CD8-positive, alpha-beta memory T cell (primary cell): ENCODE measurements around the gene EAF1. TPM values are rescaled to one million over a fixed set of nuclear protein-coding genes. Genes with fewer than 3 reads are reported as not detected.

Source experiments
- CTCF ChIA-PET: fragments of 350-600 bp; sonication (Branson Sonifier 250); formaldehyde crosslinking; loops from one replicate; lab custom pipeline; 2021; ENCODE audit warnings: antibody characterized with exemption; lab: Charles Lee
- POLR2A ChIA-PET: fragments of 350-600 bp; sonication (Branson Sonifier 250); formaldehyde crosslinking; loops from one replicate; lab custom pipeline; 2021; ENCODE audit warnings: antibody characterized with exemption; lab: Charles Lee
- DNase-seq, 5 donors: peaks; one replicate each; pipeline versions ENCODE4 v3.0.0 to v3.0.0-alpha.2; 2020 to 2022; ENCODE audit warnings: mixed read lengths in 1 of 5
- H3K27ac ChIP-seq: one replicate; pipeline ENCODE4 v1.7.0; 2013; ENCODE audit warnings: low read depth, mild to moderate bottlenecking, low read length, moderate library complexity
- H3K27me3 ChIP-seq: 2 replicates; pipeline ENCODE4 v1.7.0; 2013; ENCODE audit warnings: low read length, mild to moderate bottlenecking; ENCODE audit not compliant: insufficient read depth, poor library complexity, severe bottlenecking
- H3K36me3 ChIP-seq: 2 replicates; pipeline ENCODE4 v1.7.0; 2013; ENCODE audit warnings: mild to moderate bottlenecking, low read length, moderate library complexity; ENCODE audit not compliant: insufficient read depth
- H3K4me1 ChIP-seq: 2 replicates; pipeline ENCODE4 v1.7.0; 2013; ENCODE audit warnings: mild to moderate bottlenecking, low read length, moderate library complexity; ENCODE audit not compliant: insufficient read depth
- H3K4me3 ChIP-seq: 2 replicates; pipeline ENCODE4 v1.7.0; 2013; ENCODE audit warnings: mild to moderate bottlenecking, low read length
- H3K9me3 ChIP-seq: 2 replicates; pipeline ENCODE4 v1.7.0; 2013; ENCODE audit warnings: mild to moderate bottlenecking, low read length
- H3K27ac Mint-ChIP-seq, 8 donors: one replicate each; pipeline ENCODE4 v1.8.0; 2020 to 2021; ENCODE audit warnings: mixed read lengths in 8 of 8, mild to moderate bottlenecking in 6 of 8, inconsistent platforms in 3 of 8, moderate library complexity in 3 of 8
- H3K27me3 Mint-ChIP-seq, 2 donors: one replicate each; pipeline ENCODE4 v1.8.0; 2020 to 2021; ENCODE audit warnings: mixed read lengths in 2 of 2, mild to moderate bottlenecking in 1 of 2, moderate library complexity in 1 of 2
- H3K36me3 Mint-ChIP-seq, 3 donors: one replicate each; pipeline ENCODE4 v1.8.0; 2020 to 2021; ENCODE audit warnings: mixed read lengths in 3 of 3, inconsistent platforms in 1 of 3, mild to moderate bottlenecking in 1 of 3
- H3K4me1 Mint-ChIP-seq, 3 donors: one replicate each; pipeline ENCODE4 v1.8.0; 2020 to 2021; ENCODE audit warnings: mixed read lengths in 3 of 3, inconsistent platforms in 1 of 3, mild to moderate bottlenecking in 1 of 3
- H3K4me3 Mint-ChIP-seq, 7 donors: one replicate each; pipeline ENCODE4 v1.8.0; 2020 to 2021; ENCODE audit warnings: mixed read lengths in 7 of 7, mild to moderate bottlenecking in 6 of 7, moderate library complexity in 4 of 7, inconsistent platforms in 2 of 7
- H3K9me3 Mint-ChIP-seq, 5 donors: one replicate each; pipeline ENCODE4 v1.8.0; 2020 to 2022; ENCODE audit warnings: mixed read lengths in 5 of 5, mild to moderate bottlenecking in 3 of 5, moderate library complexity in 2 of 5, inconsistent platforms in 1 of 5
- polyA plus RNA-seq: library from polyadenylated mRNA; unstranded; fragments of 300-500 nt; fragmentation: Illumina TruSeq; gene quantifications from one replicate; pipeline ENCODE4 v1.2.3, GENCODE V29; 2021
- total RNA-seq, 2 experiments: library from RNA; stranded (reverse); gene quantifications; one replicate each; pipeline ENCODE4 v1.2.3, GENCODE V29; 2021

EAF1 gene
- total and polyA plus RNA-seq, 3 experiments from 2014 or later, result 21.2 to 26.8 (median 25.8) TPM

DNA sequence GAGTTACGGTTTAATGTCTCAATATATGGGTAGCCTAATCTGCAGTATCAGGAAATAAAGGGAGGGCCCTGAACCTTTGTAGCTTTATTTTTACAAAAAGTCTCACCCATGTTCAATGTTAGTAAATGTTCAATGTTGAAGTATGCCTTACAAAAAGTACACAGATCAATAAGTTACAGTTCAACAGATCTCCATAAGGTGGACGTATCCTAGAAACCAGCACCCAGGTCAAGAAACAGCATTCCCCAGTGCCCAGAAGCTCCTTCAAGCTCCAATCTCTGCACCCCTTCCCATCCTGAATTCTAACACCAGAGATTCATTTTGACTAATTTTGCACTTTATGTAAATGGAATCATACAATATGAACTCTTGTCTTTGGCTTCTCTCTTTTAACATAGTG is 62.8 kb downstream of the EAF1 start:
- CTCF ChIA-PET, result no interaction called here
- H3K4me3 ChIP-seq, result no peak overlapping the region
- H3K27ac Mint-ChIP-seq, result peak overlapping the region in 1 of 8 donors; percentile 52
- POLR2A ChIA-PET, result no interaction called here
- no peaks in the 10 kb centered on the region for H3K9me3 ChIP-seq
- H3K27me3 ChIP-seq, result no peaks in the 10 kb centered on the region
- H3K27ac ChIP-seq, result no peak overlapping the region
- no peaks in the 10 kb centered on the region for H3K27me3 Mint-ChIP-seq
- peaks cover 16 to 35% (median 28%) of the 10 kb centered on the region in 3 donors for H3K4me1 Mint-ChIP-seq
- DNase-seq, result no peak
- no peaks in the 10 kb centered on the region for H3K4me1 ChIP-seq
- H3K36me3 ChIP-seq, result no peaks in the 10 kb centered on the region
- H3K4me3 Mint-ChIP-seq, result no peak overlapping the region
- no peaks in the 10 kb centered on the region for H3K9me3 Mint-ChIP-seq
- H3K36me3 Mint-ChIP-seq, result peaks cover 4 to 11% (median 6%) of the 10 kb centered on the region in 3 donors

DNA sequence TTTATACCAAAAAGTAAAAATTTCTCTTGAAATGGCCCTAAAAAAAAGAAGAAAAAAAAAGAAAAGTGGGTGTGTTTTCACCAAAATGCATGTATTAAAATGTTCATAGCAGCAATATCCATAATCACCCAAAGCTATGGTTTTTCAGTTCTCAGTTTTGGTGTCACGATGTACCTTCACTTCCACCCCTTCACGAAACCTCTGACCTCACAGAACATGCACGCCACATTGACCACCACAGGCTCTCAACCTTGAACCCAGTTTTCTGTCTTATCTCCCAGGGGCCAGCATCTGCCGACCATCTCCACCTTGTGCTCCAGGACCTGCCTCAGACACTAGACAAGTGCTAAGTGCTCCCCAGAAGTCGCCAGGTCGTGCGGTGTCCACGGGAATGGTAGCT is 63.7 kb downstream of the EAF1 start:
- H3K27me3 ChIP-seq, result no peaks in the 10 kb centered on the region
- DNase-seq, result no peak
- Mint-ChIP-seq H3K9me3 (no peaks in the 10 kb centered on the region), H3K27ac (peak overlapping the region in 2 of 8 donors; percentile 37), H3K27me3 (no peaks in the 10 kb centered on the region), H3K4me1 (peaks cover 16 to 39% (median 29%) of the 10 kb centered on the region in 3 donors), H3K4me3 (peak overlapping the region in 2 of 7 donors; percentile 17 to 63), H3K36me3 (peaks cover 4 to 11% (median 6%) of the 10 kb centered on the region in 3 donors)
- no peak overlapping the region for H3K4me3 ChIP-seq
- H3K27ac ChIP-seq, result no peak overlapping the region
- CTCF ChIA-PET, result interaction anchor here (1.2 kb wide), 1 partner anchor 34 kb away, joined by 3 read pairs; no protein-coding TSS in a partner anchor
- no peaks in the 10 kb centered on the region for H3K9me3 ChIP-seq
- no peaks in the 10 kb centered on the region for H3K36me3 ChIP-seq
- POLR2A ChIA-PET, result no interaction called here
- H3K4me1 ChIP-seq, result no peaks in the 10 kb centered on the region

Other genes with a start within 250 kb of the EAF1 start
- 10 to 100 TPM; 33.1 to 36.1 TPM for gene CAPN7, start 221.4 kb upstream of the EAF1 start, total RNA-seq
- gene CAPN7, start 221.4 kb upstream of the EAF1 start, polyA plus RNA-seq, result 32.4 TPM
- gene SH3BP5, start 95.0 kb upstream of the EAF1 start, total RNA-seq, result 10 to 100 TPM; 14.2 to 15.5 TPM
- gene SH3BP5, start 95.0 kb upstream of the EAF1 start, polyA plus RNA-seq, result 84.3 TPM
- gene METTL6, start 54 bp upstream of the EAF1 start, total RNA-seq, result 10 to 100 TPM; 23.2 to 24.4 TPM
- gene METTL6, start 54 bp upstream of the EAF1 start, polyA plus RNA-seq, result 15.4 TPM
- gene COLQ, start 94.1 kb downstream of the EAF1 start, total RNA-seq, result 1 to 10 TPM; 1.1 to 1.6 TPM
- gene COLQ, start 94.1 kb downstream of the EAF1 start, polyA plus RNA-seq, result 17.3 TPM
- gene HACL1, start 174.0 kb downstream of the EAF1 start, total RNA-seq, result 10 to 100 TPM; 34.6 to 37.7 TPM
- 35.0 TPM for gene HACL1, start 174.0 kb downstream of the EAF1 start, polyA plus RNA-seq
- gene BTD, start 174.1 kb downstream of the EAF1 start, total RNA-seq, result 1 to 10 TPM; 5.5 to 6.0 TPM
- gene BTD, start 174.1 kb downstream of the EAF1 start, polyA plus RNA-seq, result 20.7 TPM